Skin of body (tissue), 2 donors: ENCODE data around the gene CHGA. TPM values are rescaled to one million over a fixed set of nuclear protein-coding genes. Genes with fewer than 3 reads are reported as not detected.

Source experiments
- DNase-seq: peaks from one replicate; lab custom pipeline; 2025; lab: John Stamatoyannopoulos, UW
- total RNA-seq: library from RNA; depleted of rRNA; stranded (reverse); fragments of >200 nt; gene quantifications from one replicate; pipeline ENCODE4 v1.2.3, GENCODE V29; 2014

The CHGA gene
- total RNA-seq, 1 donor from 2014 or later = 0.69 TPM

- DNase-seq = no peak
These were observed 19.6 kb upstream of the CHGA start for GRCh38 chr14:92903359-92903758.

- no peak for DNase-seq
These were observed 17.3 kb upstream of the CHGA start for GRCh38 chr14:92905667-92906066.

GRCh38 chr14:92906420-92906819 is 16.5 kb upstream of the CHGA start:
- no peak for DNase-seq

GRCh38 chr14:92906823-92907222 is 16.1 kb upstream of the CHGA start:
- no peak for DNase-seq

GRCh38 chr14:92907316-92907911 is 15.5 kb upstream of the CHGA start:
- no peak for DNase-seq

- no peak for DNase-seq
These were observed 8.8 kb upstream of the CHGA start for GRCh38 chr14:92914087-92914656.

GRCh38 chr14:92916201-92916600 is 6.7 kb upstream of the CHGA start:
- no peak for DNase-seq

- DNase-seq = no peak
These were observed 5.7 kb upstream of the CHGA start for GRCh38 chr14:92917041-92917940.

- DNase-seq = no peak
These were observed 5.0 kb upstream of the CHGA start for GRCh38 chr14:92917956-92918355.

- no peak for DNase-seq
These were observed 2.9 kb upstream of the CHGA start for GRCh38 chr14:92920001-92920400.

- no peak for DNase-seq
These were observed 705 bp upstream of the CHGA start for GRCh38 chr14:92922155-92922735.

GRCh38 chr14:92923744-92924103 is 774 bp downstream of the CHGA start:
- no peak for DNase-seq

- DNase-seq = no peak
These were observed 1.3 kb downstream of the CHGA start for GRCh38 chr14:92924247-92924646.

GRCh38 chr14:92925446-92925845 is 2.5 kb downstream of the CHGA start:
- DNase-seq = no peak

- no peak for DNase-seq
These were observed 3.4 kb downstream of the CHGA start for GRCh38 chr14:92926180-92926845.

GRCh38 chr14:92926931-92927330 is 4.0 kb downstream of the CHGA start:
- no peak for DNase-seq

- no peak for DNase-seq
These were observed 4.7 kb downstream of the CHGA start for GRCh38 chr14:92927349-92928257.

- no peak for DNase-seq
These were observed 5.3 kb downstream of the CHGA start for GRCh38 chr14:92928258-92928629.

- DNase-seq = no peak
These were observed 6.2 kb downstream of the CHGA start for GRCh38 chr14:92928961-92929688.
